B cell (primary cell): ENCODE results near the gene S1PR2. TPM values are rescaled to one million over a fixed set of nuclear protein-coding genes. Genes with fewer than 3 reads are reported as not detected.
A peak's percentile ranks its signal among the peaks of the same experiment; 100 is the strongest.

ENCODE experiments used
- ATAC-seq: fragments of 200-7000 bp; cut with Tn5 transposase; one replicate; pipeline ENCODE4 v1.10.0; 2021; ENCODE audit warnings: low read depth, mild to moderate bottlenecking, moderate number of reproducible peaks, moderate library complexity
- CTCF ChIA-PET: fragments of 350-600 bp; sonication (Branson Sonifier 250); formaldehyde crosslinking; loops from one replicate; lab custom pipeline; 2021; ENCODE audit warnings: antibody characterized with exemption, inconsistent platforms; lab: Charles Lee
- POLR2A ChIA-PET: fragments of 350-600 bp; sonication (Branson Sonifier 250); formaldehyde crosslinking; loops from one replicate; lab custom pipeline; 2021; ENCODE audit warnings: antibody characterized with exemption; lab: Charles Lee
- DNase-seq: peaks from one replicate; pipeline ENCODE4 v3.0.0; 2013
- H2AFZ ChIP-seq: 2 replicates; pipeline ENCODE4 v1.6.1; 2012; ENCODE audit warnings: mild to moderate bottlenecking, low read depth, low read length; ENCODE audit not compliant: insufficient read depth, poor library complexity, severe bottlenecking
- H3K27ac ChIP-seq, 2 donors: 1 replicate in 1 of 2; 2 replicates in 1 of 2; pipeline ENCODE4 v1.5.1; 2012 to 2013; ENCODE audit warnings: low read length in 2 of 2, mild to moderate bottlenecking in 2 of 2, moderate library complexity in 1 of 2
- H3K27me3 ChIP-seq, 4 experiments: fragments of 200-600 bp in 1 of 4; sonication (generic) in 1 of 4; replicated peaks in 1 of 4; 1 replicate in 2 of 4; 2 replicates in 2 of 4; pipeline versions ENCODE4 v1.6.1 to v1.7.0; 2013 to 2016; ENCODE audit warnings: low read length in 3 of 4, mild to moderate bottlenecking in 2 of 4, mixed read lengths in 1 of 4, moderate library complexity in 1 of 4; ENCODE audit not compliant: insufficient read depth in 4 of 4, control insufficient read depth in 3 of 4; ENCODE audit errors: control extremely low read depth in 1 of 4
- H3K36me3 ChIP-seq, 2 experiments: replicated peaks in 1 of 2; 1 replicate in 1 of 2; 2 replicates in 1 of 2; pipeline versions ENCODE4 v1.6.1 to v1.7.1; 2013; ENCODE audit warnings: low read length in 1 of 2; ENCODE audit not compliant: insufficient read depth in 2 of 2, control insufficient read depth in 1 of 2; ENCODE audit errors: control extremely low read depth in 1 of 2, extremely low read depth in 1 of 2
- H3K4me1 ChIP-seq, 2 donors: fragments of 200-600 bp in 1 of 2; sonication (generic) in 1 of 2; 1 replicate in 1 of 2; 2 replicates in 1 of 2; pipeline versions ENCODE4 v1.5.1 to v1.6.1; 2013 to 2017; ENCODE audit warnings: low read length in 2 of 2; ENCODE audit not compliant: control insufficient read depth in 2 of 2, insufficient read depth in 2 of 2
- H3K4me2 ChIP-seq: replicated peaks from 2 replicates; pipeline ENCODE3; 2012; ENCODE audit warnings: mild to moderate bottlenecking, low read depth, low read length; ENCODE audit not compliant: poor library complexity, severe bottlenecking
- H3K4me3 ChIP-seq, 5 experiments: fragments of 200-600 bp in 1 of 5; sonication (generic) in 1 of 5; 1 replicate in 3 of 5; 2 replicates in 2 of 5; pipeline versions ENCODE4 v1.5.1 to v1.7.0; 2011 to 2016; ENCODE audit warnings: low read length in 4 of 5, mild to moderate bottlenecking in 4 of 5, low read depth in 2 of 5, control low read depth in 1 of 5, moderate library complexity in 1 of 5; ENCODE audit not compliant: insufficient read depth in 1 of 5; ENCODE audit errors: control extremely low read depth in 1 of 5, extremely low read depth in 1 of 5
- H3K79me2 ChIP-seq: fragments of 200-600 bp; sonication (generic); one replicate; pipeline ENCODE4 v1.6.0; 2016; ENCODE audit warnings: low read length; ENCODE audit not compliant: control insufficient read depth, insufficient read depth
- H3K9ac ChIP-seq: fragments of 200-600 bp; sonication (generic); 2 replicates; pipeline ENCODE4 v1.6.1; 2017; ENCODE audit warnings: mild to moderate bottlenecking, low read length, moderate library complexity
- H3K9me3 ChIP-seq, 3 donors: one replicate each; pipeline versions ENCODE4 v1.6.1 to v1.7.1; 2013; ENCODE audit warnings: low read length in 2 of 3; ENCODE audit not compliant: control insufficient read depth in 2 of 3, insufficient read depth in 1 of 3; ENCODE audit errors: control extremely low read depth in 1 of 3
- H4K20me1 ChIP-seq: 2 replicates; pipeline ENCODE4 v1.6.0; 2012; ENCODE audit warnings: mild to moderate bottlenecking, low read length; ENCODE audit not compliant: insufficient read depth, control insufficient read depth, poor library complexity, severe bottlenecking
- H3K27ac Mint-ChIP-seq: one replicate; pipeline ENCODE4 v1.8.0; 2021; ENCODE audit warnings: mixed read lengths
- H3K27me3 Mint-ChIP-seq: one replicate; pipeline ENCODE4 v1.8.0; 2021; ENCODE audit warnings: mixed read lengths
- H3K4me1 Mint-ChIP-seq: one replicate; pipeline ENCODE4 v1.8.0; 2021; ENCODE audit warnings: mixed read lengths
- H3K4me3 Mint-ChIP-seq: one replicate; pipeline ENCODE4 v1.8.0; 2021; ENCODE audit warnings: mixed read lengths
- H3K9me3 Mint-ChIP-seq: one replicate; pipeline ENCODE4 v1.8.0; 2022; ENCODE audit warnings: mixed read lengths; ENCODE audit not compliant: insufficient read depth
- CTCF ChIP-seq: fragments of 200-600 bp; IDR thresholded peaks from one replicate; pipeline ENCODE4 v1.8.0; 2022; ENCODE audit warnings: antibody characterized with exemption, mild to moderate bottlenecking
- EZH2 ChIP-seq: IDR thresholded peaks from 2 replicates; pipeline ENCODE4 v1.6.1; 2012; ENCODE audit warnings: borderline replicate concordance, low read depth, mild to moderate bottlenecking, moderate library complexity, low read length; ENCODE audit not compliant: insufficient read depth, poor library complexity, severe bottlenecking
- WGBS: methylation state at CpG from one replicate; pipeline ENCODE4 v1.1.5; 2013; ENCODE audit warnings: missing lambda C conversion rate; ENCODE audit not compliant: insufficient coverage; 5-methylcytosine and 5-hydroxymethylcytosine counted together
- intact Hi-C: fragments of 100-400 bp; cut with micrococcal nuclease; formaldehyde crosslinking; loops from one replicate; pipeline ENCODE4 v1.10.0; 2022
- polyA plus RNA-seq: library from polyadenylated mRNA; depleted of rRNA; stranded (reverse); fragments of >200 nt; gene quantifications from 2 replicates; pipeline ENCODE4 v1.2.3, GENCODE V29; 2012
- total RNA-seq, 2 donors: library from RNA; stranded (reverse); fragments of 120-200 nt in 1 of 2; gene quantifications; 1 replicate in 1 of 2; 2 replicates in 1 of 2; pipeline versions ENCODE4 v1.2.3 to v1.2.4, GENCODE V29; 2013 to 2022

S1PR2 gene
- total and polyA plus RNA-seq, 2 donors (not counting 1 experiment from before 2014, with no cell fraction given), result 1.8 to 4.4 TPM

GRCh38 chr19:10231612-10232228, 589 bp upstream of the S1PR2 start:
- WGBS, result 69% methylated on average over 6 of the region's 8 CpGs
- H3K4me1 Mint-ChIP-seq, result peaks cover 52% of the 10 kb centered on the region
- H3K4me2 ChIP-seq, result peak overlapping the region; percentile 100
- ATAC-seq (no peak), DNase-seq (no peak)
- TF ChIP-seq EZH2, result no peak
- TF ChIP-seq CTCF, result no peak
- no peaks in the 10 kb centered on the region for H3K9me3 Mint-ChIP-seq
- H3K9me3 ChIP-seq, result no peaks in the 10 kb centered on the region
- H4K20me1 ChIP-seq, result no peaks in the 10 kb centered on the region
- peak overlapping the region; percentile 53 for H3K27ac Mint-ChIP-seq
- H3K4me3 Mint-ChIP-seq, result peak overlapping the region; percentile 82
- H3K79me2 ChIP-seq, result peaks cover 10% of the 10 kb centered on the region
- H3K9ac ChIP-seq, result peak overlapping the region; percentile 94
- no peak overlapping the region for H3K27ac ChIP-seq
- H3K36me3 ChIP-seq, result no peaks in the 10 kb centered on the region
- ChIA-PET POLR2A (interaction anchor here (0.5 to 0.7 kb wide), 5 partner anchors 14 to 299 kb away, joined by 3 to 4 read pairs (median 4); no protein-coding TSS in a partner anchor), CTCF (interaction anchor here (1.3 to 13.7 kb wide), 3 partner anchors 12 to 27 kb away, joined by 4 to 236 read pairs (median 5); partner anchors contain the start of gene MRPL4)
- H3K4me1 ChIP-seq, result peaks cover 33 to 64% of the 10 kb centered on the region in 2 donors
- intact Hi-C loops, result no loop called here
- no peaks in the 10 kb centered on the region for H3K27me3 ChIP-seq
- no peaks in the 10 kb centered on the region for H3K27me3 Mint-ChIP-seq
- H2AFZ ChIP-seq, result no peak overlapping the region
- H3K4me3 ChIP-seq, result peak overlapping the region in 2 of 5 experiments; percentile 79 to 97

- no peaks in the 10 kb centered on the region for H3K36me3 ChIP-seq
- ATAC-seq (peak; percentile 39), DNase-seq (peak; percentile 81)
- Mint-ChIP-seq H3K27ac (peak overlapping the region; percentile 73), H3K4me3 (peak overlapping the region; percentile 83), H3K4me1 (peaks cover 40% of the 10 kb centered on the region), H3K27me3 (no peaks in the 10 kb centered on the region), H3K9me3 (no peaks in the 10 kb centered on the region)
- H3K4me3 ChIP-seq, result peak overlapping the region; percentile 11 to 97 (median 66)
- peaks cover 23 to 50% of the 10 kb centered on the region in 2 donors for H3K4me1 ChIP-seq
- under 1% methylated on average over 70 of the region's 70 CpGs for WGBS
- H2AFZ ChIP-seq, result peak overlapping the region; percentile 72
- intact Hi-C loops, result no loop called here
- no peaks in the 10 kb centered on the region for H3K27me3 ChIP-seq
- H3K9me3 ChIP-seq, result no peaks in the 10 kb centered on the region
- ChIA-PET POLR2A (interaction anchor here (1.0 kb wide), 1 partner anchor 20 kb away, joined by 3 read pairs; no protein-coding TSS in a partner anchor), CTCF (interaction anchor here (0.6 to 13.7 kb wide), 3 partner anchors 11 to 29 kb away, joined by 3 to 236 read pairs (median 4); partner anchors contain the start of gene MRPL4)
- peak overlapping the region in 1 of 2 donors; percentile 81 for H3K27ac ChIP-seq
- H3K79me2 ChIP-seq, result peaks cover 10% of the 10 kb centered on the region
- peak overlapping the region; percentile 94 for H3K9ac ChIP-seq
- peak overlapping the region; percentile 100 for H3K4me2 ChIP-seq
- TF ChIP-seq EZH2 (no peak), CTCF (no peak)
- H4K20me1 ChIP-seq, result no peaks in the 10 kb centered on the region
These were observed 814 bp downstream of the S1PR2 start for GRCh38 chr19:10230173-10230860.
